A673 (cell line): ENCODE results near the gene SPRYD4. TPM values are rescaled to one million over a fixed set of nuclear protein-coding genes. Genes with fewer than 3 reads are reported as not detected.
"Not testable (repeated sequence)": the region's sequence is repeated elsewhere in the genome, so short reads cannot be mapped to it uniquely, and the experiment has no call there.

Experiments used
- BruUV-seq: library from RNA; stranded (reverse); fragments of 400-500 nt; replicated peaks from 2 replicates; lab custom pipeline; 2021; lab: Mats Ljungman, UMichigan
- CTCF ChIA-PET: fragments of 300-600 bp; sonication (Branson Sonifier 250); formaldehyde crosslinking; loops from one replicate; lab custom pipeline; 2022; ENCODE audit warnings: antibody characterized with exemption; lab: Charles Lee
- POLR2A ChIA-PET: fragments of 300-600 bp; sonication (Branson Sonifier 250); formaldehyde crosslinking; loops from one replicate; lab custom pipeline; 2022; ENCODE audit warnings: antibody characterized with exemption; ENCODE audit not compliant: low non-redundant PET; lab: Charles Lee
- DNase-seq: peaks from one replicate; pipeline ENCODE4 v3.0.0-alpha.2; 2015; ENCODE audit warnings: low spot score
- H3K27ac ChIP-seq: fragments of 200-600 bp; sonication (generic); 2 replicates; pipeline ENCODE4 v1.5.1; 2016; ENCODE audit warnings: mixed run types, low read depth, mild to moderate bottlenecking, mixed read lengths, antibody characterized with exemption, low read length; ENCODE audit not compliant: poor library complexity, severe bottlenecking
- H3K27me3 ChIP-seq: fragments of 200-600 bp; sonication (generic); replicated peaks from 2 replicates; pipeline ENCODE4 v1.6.1; 2017; ENCODE audit warnings: mixed run types, low read depth, mild to moderate bottlenecking, mixed read lengths, antibody characterized with exemption, low read length; ENCODE audit not compliant: insufficient read depth, poor library complexity
- H3K36me3 ChIP-seq: fragments of 200-600 bp; sonication (generic); 2 replicates; pipeline ENCODE4 v1.6.1; 2016; ENCODE audit warnings: mixed run types, mild to moderate bottlenecking, mixed read lengths, antibody characterized with exemption, low read length; ENCODE audit not compliant: insufficient read depth, poor library complexity, severe bottlenecking
- H3K4me1 ChIP-seq: fragments of 200-600 bp; sonication (generic); 2 replicates; pipeline ENCODE4 v1.6.1; 2017; ENCODE audit warnings: mixed run types, mild to moderate bottlenecking, mixed read lengths, antibody characterized with exemption, low read length; ENCODE audit not compliant: insufficient read depth, poor library complexity, severe bottlenecking
- H3K4me3 ChIP-seq: fragments of 200-600 bp; sonication (generic); 2 replicates; pipeline ENCODE4 v1.5.1; 2016; ENCODE audit warnings: low read depth, mixed run types, mild to moderate bottlenecking, mixed read lengths, low read length; ENCODE audit not compliant: poor library complexity, severe bottlenecking
- H3K9me3 ChIP-seq: fragments of 200-600 bp; sonication (generic); 2 replicates; pipeline ENCODE4 v1.6.1; 2016; ENCODE audit warnings: mixed run types, low read depth, mild to moderate bottlenecking, mixed read lengths, antibody characterized with exemption, low read length; ENCODE audit not compliant: poor library complexity, severe bottlenecking
- intact Hi-C: fragments of 100-400 bp; cut with micrococcal nuclease; formaldehyde crosslinking; loops from one replicate; pipeline ENCODE4 v1.10.0; 2022; ENCODE audit not compliant: unreplicated experiment
- total RNA-seq: library from RNA; stranded (reverse); gene quantifications from 2 replicates; pipeline ENCODE4 v1.2.3, GENCODE V29; 2021
- TF ChIP-seq, protein P1 (sequence below): fragments of 300-800, 200-600 bp; sonication (generic); conservative IDR thresholded peaks from 2 replicates; pipeline ENCODE4 v1.5.1; 2017; ENCODE audit warnings: low read depth, mild to moderate bottlenecking, antibody characterized with exemption, low read length, moderate library complexity, mixed read lengths

Gene SPRYD4
- total RNA-seq, 1 experiment from 2014 or later, result 4.7 TPM

DNA sequence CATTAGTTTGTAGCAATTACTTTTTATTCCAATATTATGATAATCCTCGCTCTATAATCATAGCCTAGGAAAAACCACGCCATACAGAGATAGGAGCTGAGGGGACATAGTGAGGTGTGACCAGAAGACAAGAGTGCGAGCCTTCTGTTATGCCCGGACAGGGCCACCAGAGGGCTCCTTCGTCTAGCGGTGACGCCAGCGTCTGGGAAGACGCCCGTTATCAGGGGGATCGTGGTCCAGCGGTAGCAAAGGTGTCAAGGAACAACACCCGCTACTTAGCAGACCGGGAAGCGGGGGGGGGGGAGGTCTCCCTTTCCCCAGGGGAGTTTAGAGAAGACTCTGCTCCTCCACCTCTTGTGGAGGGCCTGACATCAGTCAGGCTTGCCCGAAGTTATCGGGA, 28.3 kb downstream of the SPRYD4 start:
- POLR2A ChIA-PET, H3K27ac ChIP-seq, H3K36me3 ChIP-seq, H3K4me1 ChIP-seq, H3K9me3 ChIP-seq, H3K4me3 ChIP-seq, BruUV-seq, H3K27me3 ChIP-seq: not testable (repeated sequence)
- TF ChIP-seq, protein P1, sequence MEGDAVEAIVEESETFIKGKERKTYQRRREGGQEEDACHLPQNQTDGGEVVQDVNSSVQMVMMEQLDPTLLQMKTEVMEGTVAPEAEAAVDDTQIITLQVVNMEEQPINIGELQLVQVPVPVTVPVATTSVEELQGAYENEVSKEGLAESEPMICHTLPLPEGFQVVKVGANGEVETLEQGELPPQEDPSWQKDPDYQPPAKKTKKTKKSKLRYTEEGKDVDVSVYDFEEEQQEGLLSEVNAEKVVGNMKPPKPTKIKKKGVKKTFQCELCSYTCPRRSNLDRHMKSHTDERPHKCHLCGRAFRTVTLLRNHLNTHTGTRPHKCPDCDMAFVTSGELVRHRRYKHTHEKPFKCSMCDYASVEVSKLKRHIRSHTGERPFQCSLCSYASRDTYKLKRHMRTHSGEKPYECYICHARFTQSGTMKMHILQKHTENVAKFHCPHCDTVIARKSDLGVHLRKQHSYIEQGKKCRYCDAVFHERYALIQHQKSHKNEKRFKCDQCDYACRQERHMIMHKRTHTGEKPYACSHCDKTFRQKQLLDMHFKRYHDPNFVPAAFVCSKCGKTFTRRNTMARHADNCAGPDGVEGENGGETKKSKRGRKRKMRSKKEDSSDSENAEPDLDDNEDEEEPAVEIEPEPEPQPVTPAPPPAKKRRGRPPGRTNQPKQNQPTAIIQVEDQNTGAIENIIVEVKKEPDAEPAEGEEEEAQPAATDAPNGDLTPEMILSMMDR, result peak; percentile 40
- intact Hi-C loops, result loop anchor here (5.0 kb wide), 1 partner anchor 96 kb away; no protein-coding TSS in a partner anchor
- DNase-seq, result peak; percentile 52
- CTCF ChIA-PET, result interaction anchor here (0.7 kb wide), 1 partner anchor 140 kb away, joined by 3 read pairs; no protein-coding TSS in a partner anchor

DNA sequence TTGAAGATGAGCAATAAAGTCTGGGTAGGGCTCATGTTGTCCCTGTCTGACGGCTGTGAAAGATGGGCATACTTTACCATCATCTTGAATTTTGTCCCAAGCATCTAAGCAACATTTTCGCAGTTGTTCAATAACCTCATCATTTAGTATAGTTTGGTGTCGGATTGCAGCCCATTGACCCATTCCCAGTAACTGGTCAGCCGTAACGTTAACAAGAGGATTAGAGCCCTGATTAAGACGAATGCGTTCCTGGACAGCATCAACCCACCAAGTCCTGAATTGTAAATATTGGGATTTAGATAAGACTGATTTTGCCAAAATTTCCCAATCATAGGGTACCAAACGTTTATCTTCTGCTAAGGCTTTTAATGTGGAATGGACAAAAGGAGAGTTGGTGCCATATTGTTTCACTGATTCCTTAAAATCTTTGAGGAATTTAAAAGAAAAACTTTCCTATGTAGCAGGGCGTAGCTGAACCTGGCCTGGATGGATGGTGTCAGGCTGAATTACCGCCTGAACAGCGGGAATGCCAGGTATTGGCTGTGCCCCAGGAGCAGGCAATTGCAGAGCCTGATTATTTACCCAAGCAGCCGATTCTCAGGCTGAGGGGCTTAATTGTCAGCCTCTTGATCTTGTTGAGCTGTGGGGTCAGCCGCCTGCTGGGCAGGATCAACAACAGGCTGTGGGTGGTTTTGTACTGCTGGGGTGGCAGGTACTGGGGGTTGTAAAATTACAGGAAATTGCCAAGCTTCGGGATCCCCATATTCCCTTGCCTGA, 29.9 kb downstream of the SPRYD4 start:
- H3K9me3 ChIP-seq, BruUV-seq, POLR2A ChIA-PET, H3K4me1 ChIP-seq, H3K27ac ChIP-seq, H3K27me3 ChIP-seq, H3K36me3 ChIP-seq, CTCF ChIA-PET, DNase-seq, H3K4me3 ChIP-seq: not testable (repeated sequence)
- intact Hi-C loops, result loop anchor here (5.0 kb wide), 1 partner anchor 94 kb away; no protein-coding TSS in a partner anchor

DNA sequence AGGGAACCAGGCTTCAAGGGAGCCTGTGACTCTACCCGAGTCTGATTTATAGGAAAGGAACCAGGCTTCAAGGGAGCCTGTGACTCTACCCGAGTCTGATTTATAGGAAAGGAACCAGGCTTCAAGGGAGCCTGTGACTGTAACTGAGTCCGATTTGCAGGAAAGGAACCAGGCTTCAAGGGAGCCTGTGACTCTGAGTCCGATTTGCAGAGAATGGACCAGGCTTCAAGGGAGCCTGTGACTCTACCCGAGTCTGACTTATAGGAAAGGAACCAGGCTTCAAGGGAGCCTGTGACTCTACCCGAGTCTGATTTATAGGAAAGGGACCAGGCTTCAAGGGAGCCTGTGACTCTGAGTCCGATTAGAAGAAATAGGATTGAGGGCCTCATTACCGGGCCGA, 31.1 kb downstream of the SPRYD4 start:
- POLR2A ChIA-PET, DNase-seq, BruUV-seq, H3K4me3 ChIP-seq, H3K9me3 ChIP-seq, H3K36me3 ChIP-seq, CTCF ChIA-PET, H3K4me1 ChIP-seq, H3K27ac ChIP-seq, H3K27me3 ChIP-seq: not testable (repeated sequence)
- intact Hi-C loops, result loop anchor here (5.0 kb wide), 1 partner anchor 93 kb away; no protein-coding TSS in a partner anchor

DNA sequence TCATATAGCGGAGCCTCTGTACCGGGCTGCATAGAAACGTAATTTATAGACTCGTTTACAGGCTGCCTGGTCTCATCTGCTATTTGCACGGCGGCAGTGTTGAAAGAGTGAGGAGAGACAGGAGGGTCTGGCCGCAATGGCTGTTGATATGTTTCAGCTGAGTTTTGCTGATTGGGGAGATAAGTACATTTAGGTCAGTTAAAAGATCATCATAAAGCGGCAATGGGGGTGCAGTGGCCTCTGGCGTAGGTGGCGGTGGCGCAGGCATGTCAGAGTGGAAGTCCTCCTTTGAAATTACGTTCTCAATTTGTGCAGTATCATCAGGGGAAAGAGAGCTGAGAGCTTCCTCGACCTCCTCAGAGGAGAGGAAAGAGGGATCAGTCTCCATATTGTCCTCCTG, 31.5 kb downstream of the SPRYD4 start:
- H3K36me3 ChIP-seq, BruUV-seq, H3K4me3 ChIP-seq, H3K9me3 ChIP-seq, H3K27ac ChIP-seq, H3K27me3 ChIP-seq, POLR2A ChIA-PET, CTCF ChIA-PET, DNase-seq, H3K4me1 ChIP-seq: not testable (repeated sequence)
- intact Hi-C loops, result loop anchor here (5.0 kb wide), 1 partner anchor 92 kb away; no protein-coding TSS in a partner anchor
